ENCODE results near the gene ARSD. TPM values are rescaled to one million over a fixed set of nuclear protein-coding genes. Genes with fewer than 3 reads are reported as not detected.

The ARSD gene
- total RNA-seq, 1 experiment from 2014 or later, result 10.3 TPM

DNA sequence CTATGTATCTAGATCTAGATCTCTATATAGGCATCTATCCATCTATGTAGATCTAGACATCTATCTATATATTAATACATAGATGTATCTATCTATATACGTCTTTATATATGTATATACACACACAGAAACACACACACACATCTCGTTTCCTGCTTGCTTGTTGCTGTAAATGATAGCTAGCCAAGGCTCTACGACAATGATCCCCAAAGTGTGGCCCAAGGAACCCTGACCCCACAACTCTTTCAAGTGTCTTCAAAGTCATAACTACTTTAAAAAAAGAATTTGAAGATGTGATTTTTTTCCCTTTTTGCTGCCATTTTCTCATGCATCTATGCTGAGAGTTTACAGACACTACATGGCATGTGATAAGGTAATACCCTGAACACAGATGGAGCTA, 71.6 kb downstream of the ARSD start:
- H3K4me1 Mint-ChIP-seq, result no peaks in the 10 kb centered on the region
- H2AFZ ChIP-seq (ENCODE audit: low read length), result no peak overlapping the region

More for the DNA sequence above, 71.6 kb downstream of the ARSD start:
- no peak overlapping the region for H4K5ac ChIP-seq (ENCODE audit: insufficient read length, low read depth, low read length)
- no peak overlapping the region for H3K14ac ChIP-seq (ENCODE audit: insufficient read depth, low read length)
- H2BK20ac ChIP-seq (ENCODE audit: low read depth, low read length, poor library complexity, severe bottlenecking), result no peak overlapping the region
- no peak overlapping the region for H3K18ac ChIP-seq (ENCODE audit: insufficient read length, low read depth, low read length)
- H3T11ph ChIP-seq (ENCODE audit: low read length), result no peak overlapping the region
- H3K23ac ChIP-seq (ENCODE audit: insufficient read length, low read depth, low read length), result no peak overlapping the region
- Mint-ChIP-seq H3K27ac (no peak overlapping the region), H3K9me3 (no peaks in the 10 kb centered on the region), H3K36me3 (ENCODE audit: insufficient read depth in 1 of 3, low read depth in 3 of 3) (peaks cover 50 to 71% (median 68%) of the 10 kb centered on the region in 3 experiments), H3K4me3 (no peak overlapping the region), H3K27me3 (ENCODE audit: low read depth) (no peaks in the 10 kb centered on the region)
- H3K56ac ChIP-seq (ENCODE audit: insufficient read length, low read depth, low read length), result no peak overlapping the region
- no peak overlapping the region for H2BK12ac ChIP-seq (ENCODE audit: insufficient read length, low read depth, low read length)
- no peaks in the 10 kb centered on the region for H4K20me1 ChIP-seq (ENCODE audit: control insufficient read depth, insufficient read depth, insufficient read length)
- DNase-seq, result no peak
- no peak overlapping the region for H3K4ac ChIP-seq (ENCODE audit: low read depth, low read length)
- H3K27ac ChIP-seq (ENCODE audit: insufficient read length, low read depth, low read length), result no peak overlapping the region
- no peaks in the 10 kb centered on the region for H3K79me1 ChIP-seq (ENCODE audit: insufficient read depth, low read depth, low read length, poor library complexity, severe bottlenecking)
- H3K79me2 ChIP-seq (ENCODE audit: insufficient read depth, low read length), result no peaks in the 10 kb centered on the region
- no peaks in the 10 kb centered on the region for H3K9me3 ChIP-seq (ENCODE audit: control insufficient read depth, low read depth, low read length)
- H3K27me3 ChIP-seq (ENCODE audit: insufficient read depth, low read length), result no peaks in the 10 kb centered on the region
- no peak overlapping the region for H4K8ac ChIP-seq (replicated peaks; ENCODE audit: insufficient read length, low read depth, low read length)
- no peak overlapping the region for H4K91ac ChIP-seq (ENCODE audit: insufficient read length, low read depth, low read length)
- TF ChIP-seq, protein P1, sequence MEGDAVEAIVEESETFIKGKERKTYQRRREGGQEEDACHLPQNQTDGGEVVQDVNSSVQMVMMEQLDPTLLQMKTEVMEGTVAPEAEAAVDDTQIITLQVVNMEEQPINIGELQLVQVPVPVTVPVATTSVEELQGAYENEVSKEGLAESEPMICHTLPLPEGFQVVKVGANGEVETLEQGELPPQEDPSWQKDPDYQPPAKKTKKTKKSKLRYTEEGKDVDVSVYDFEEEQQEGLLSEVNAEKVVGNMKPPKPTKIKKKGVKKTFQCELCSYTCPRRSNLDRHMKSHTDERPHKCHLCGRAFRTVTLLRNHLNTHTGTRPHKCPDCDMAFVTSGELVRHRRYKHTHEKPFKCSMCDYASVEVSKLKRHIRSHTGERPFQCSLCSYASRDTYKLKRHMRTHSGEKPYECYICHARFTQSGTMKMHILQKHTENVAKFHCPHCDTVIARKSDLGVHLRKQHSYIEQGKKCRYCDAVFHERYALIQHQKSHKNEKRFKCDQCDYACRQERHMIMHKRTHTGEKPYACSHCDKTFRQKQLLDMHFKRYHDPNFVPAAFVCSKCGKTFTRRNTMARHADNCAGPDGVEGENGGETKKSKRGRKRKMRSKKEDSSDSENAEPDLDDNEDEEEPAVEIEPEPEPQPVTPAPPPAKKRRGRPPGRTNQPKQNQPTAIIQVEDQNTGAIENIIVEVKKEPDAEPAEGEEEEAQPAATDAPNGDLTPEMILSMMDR (conservative IDR thresholded peaks at IDR 0.05), result no peak
- no peak overlapping the region for H2BK15ac ChIP-seq (ENCODE audit: low read depth, low read length)
- no peak overlapping the region for H3K4me2 ChIP-seq (ENCODE audit: insufficient read depth, insufficient read length, low read length)
- H3K23me2 ChIP-seq (ENCODE audit: insufficient read length, low read depth, low read length, poor library complexity, severe bottlenecking), result no peaks in the 10 kb centered on the region
- no peaks in the 10 kb centered on the region for H3K4me1 ChIP-seq (ENCODE audit: insufficient read depth, low read length)
- H2BK5ac ChIP-seq (ENCODE audit: insufficient read length, low read length), result no peak overlapping the region
- H3K9ac ChIP-seq (ENCODE audit: extremely low read depth, insufficient read length, low read length), result no peak overlapping the region
- WGBS (ENCODE audit: extremely low coverage, insufficient read length, low lambda C conversion rate), result no CpG with 5 or more reads among the region's 3 CpGs
- no peak overlapping the region for H2BK120ac ChIP-seq (ENCODE audit: low read depth, low read length, poor library complexity, severe bottlenecking)
- H2AK5ac ChIP-seq (ENCODE audit: insufficient read length, low read length), result no peak overlapping the region
